GM18498 (cell line): ENCODE results near the gene NOTCH2.
A peak's percentile ranks its signal among the peaks of the same experiment; 100 is the strongest.

Experiments used
- ATAC-seq: cut with Tn5 transposase; IDR thresholded peaks from one replicate; pipeline ENCODE4 v1.9.1; 2021; ENCODE audit warnings: mild to moderate bottlenecking, moderate library complexity; ENCODE audit not compliant: unreplicated experiment

Gene NOTCH2

DNA sequence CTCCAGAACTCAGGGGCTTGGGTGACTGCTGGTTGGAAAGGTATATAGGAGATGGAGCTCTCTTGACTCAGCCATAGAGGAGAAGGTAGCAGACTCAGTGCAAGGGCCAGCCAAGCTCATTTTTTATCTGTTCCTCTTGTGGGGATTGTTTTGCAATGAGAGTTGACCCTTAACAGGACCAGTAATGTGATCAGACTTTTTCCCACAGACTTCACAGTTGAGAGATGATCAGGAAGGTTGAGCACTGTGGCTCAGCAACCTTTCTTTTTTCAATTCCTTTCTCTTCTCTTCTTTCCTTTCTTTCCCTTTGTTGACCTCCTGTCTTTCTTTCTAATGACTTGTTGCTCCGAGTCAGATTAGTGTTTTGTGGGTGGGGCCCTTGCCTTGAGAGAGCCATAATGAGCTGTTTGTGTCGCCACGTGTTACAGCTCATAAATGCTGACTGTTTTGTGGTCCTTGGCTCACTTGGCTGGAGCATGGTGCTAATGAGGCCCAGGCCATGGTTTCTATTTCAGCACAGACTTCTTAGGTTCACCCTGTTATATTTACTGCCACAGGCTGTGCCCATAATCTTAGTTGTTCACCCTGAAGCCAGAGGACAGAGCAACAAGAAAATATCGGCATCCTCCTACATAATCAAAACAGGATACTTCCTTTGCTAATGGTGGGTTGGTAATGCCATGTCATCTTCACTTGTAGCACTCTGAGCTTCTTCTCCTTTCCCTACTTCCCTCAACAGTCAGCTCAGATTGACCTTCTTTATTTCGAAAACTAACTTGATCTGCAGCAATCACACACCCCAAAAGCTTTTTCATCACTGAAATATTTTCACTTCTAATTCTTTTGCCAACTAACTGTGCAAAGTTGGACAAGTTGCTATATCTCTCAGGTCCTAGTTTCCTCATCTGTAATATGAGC lies 187.1 kb downstream of the NOTCH2 start:
- no peak for ATAC-seq

DNA sequence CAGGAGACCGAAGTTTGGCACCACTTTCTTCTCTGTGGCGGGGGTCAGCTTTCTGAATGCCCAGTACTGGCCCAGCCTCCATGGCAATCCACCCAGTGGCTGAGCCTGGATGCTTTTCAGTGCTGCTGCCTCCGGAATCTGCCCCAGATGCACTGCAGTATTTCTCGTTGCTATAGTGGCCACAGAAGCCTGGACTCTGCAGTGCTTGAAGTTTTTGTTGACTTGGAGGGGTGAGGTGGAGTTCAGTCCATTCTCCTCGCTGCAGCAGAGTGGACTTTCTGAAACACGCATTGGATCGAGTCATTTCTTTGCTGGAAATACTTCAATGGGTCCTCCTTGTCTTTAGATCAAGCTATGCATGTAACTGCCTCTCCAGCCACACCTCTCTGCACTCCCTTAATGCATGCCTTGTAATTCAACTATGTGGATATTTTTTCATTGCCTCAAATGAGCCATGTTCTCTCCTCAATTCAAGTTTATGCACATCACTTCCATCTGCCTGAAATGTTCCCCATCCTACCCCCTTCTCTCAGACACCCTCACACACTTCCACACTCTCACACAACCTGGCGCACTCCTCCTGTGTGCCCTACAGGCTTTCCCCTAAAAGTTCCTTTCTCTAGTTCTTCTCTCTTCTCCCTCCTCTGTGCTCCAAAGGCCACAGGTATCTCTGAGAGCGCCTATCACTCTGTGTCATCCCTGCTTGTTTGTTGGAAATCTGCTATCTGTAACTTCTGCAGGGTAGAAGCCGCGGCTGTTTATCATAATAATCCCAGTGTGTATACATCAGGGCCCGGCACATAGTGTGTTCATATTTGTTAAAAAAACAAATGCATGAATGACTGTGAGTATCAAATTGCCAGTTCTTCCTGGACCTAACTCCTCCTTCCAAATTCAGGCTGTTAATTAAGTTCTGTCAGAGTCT lies 189.7 kb downstream of the NOTCH2 start:
- ATAC-seq, result no peak

DNA sequence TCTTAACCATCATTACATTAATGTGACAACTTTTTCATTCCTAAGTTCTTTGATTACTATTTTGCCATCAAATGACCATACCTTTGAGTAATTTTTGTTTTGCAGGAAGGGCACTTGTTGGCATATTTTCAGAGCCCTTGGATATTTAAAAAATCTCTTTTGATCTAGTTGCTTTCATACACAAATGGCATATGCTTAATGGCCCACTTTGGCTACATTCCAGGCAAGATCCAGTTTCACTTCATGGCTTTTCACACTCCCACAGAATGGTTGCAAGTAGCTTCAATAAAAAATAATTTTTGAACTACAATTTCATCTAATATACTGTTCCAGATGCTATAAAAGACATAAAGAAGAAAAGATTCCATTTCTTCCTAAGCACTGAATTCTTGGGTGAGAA lies 191.3 kb downstream of the NOTCH2 start:
- no peak for ATAC-seq

DNA sequence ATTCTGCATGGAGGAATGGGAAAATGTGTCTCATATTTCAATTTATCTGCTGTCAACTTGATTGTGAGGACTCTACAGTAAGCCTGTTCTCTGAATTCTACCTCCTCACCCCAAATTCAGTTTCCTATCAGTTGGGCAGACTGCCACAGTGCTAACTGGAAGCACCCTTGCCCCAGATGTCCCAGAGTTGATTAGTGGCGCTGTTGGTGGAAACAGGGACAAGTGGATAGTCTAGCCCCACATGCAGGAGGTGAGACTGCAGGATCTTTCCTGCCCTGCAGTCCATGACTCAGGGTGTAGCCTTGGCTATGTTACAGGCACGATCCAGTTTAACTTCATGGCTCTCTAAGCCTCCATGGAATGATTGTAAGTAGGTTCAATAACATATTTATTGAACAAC lies 195.3 kb downstream of the NOTCH2 start:
- no peak for ATAC-seq

DNA sequence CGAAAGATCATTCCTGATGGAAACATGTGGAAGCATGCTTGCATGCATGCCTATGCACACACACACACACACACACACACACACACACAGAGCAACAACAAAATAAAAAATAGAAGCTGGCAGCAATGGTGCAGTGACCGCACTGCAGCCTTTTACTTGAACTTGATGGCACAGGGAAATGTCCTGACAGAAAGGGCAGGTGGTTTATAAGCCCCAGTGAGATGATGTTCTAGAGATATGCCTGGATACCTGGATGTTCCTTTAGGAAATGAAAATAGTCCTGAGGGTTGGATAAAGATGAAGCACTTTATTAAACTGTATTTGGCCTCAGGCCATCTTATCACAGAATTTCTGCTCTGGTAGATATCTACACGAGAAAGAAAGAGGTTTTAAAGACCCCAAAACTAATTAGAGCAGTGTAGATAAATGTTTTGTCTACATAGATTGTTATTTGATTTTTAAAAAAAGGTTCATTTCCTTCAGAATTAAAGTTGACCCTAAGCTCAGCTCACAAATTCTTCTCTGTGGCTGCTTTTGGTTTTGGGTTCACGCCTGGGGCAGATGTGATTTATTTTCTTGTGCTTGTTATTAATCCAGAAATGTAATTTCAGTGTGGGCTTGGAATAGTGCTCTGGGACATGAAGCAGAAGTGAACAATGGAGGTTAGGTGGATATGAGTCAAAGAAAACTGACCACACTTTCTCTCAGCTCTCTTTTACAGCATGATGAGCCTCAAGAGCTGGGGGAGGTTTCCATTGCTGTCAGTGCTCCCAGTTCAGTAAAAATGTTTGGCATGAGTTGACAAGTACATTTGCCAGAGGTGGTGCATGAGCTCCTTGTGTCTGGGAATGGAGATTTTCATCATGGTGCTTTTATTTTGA lies 196.1 kb downstream of the NOTCH2 start:
- ATAC-seq, result no peak

DNA sequence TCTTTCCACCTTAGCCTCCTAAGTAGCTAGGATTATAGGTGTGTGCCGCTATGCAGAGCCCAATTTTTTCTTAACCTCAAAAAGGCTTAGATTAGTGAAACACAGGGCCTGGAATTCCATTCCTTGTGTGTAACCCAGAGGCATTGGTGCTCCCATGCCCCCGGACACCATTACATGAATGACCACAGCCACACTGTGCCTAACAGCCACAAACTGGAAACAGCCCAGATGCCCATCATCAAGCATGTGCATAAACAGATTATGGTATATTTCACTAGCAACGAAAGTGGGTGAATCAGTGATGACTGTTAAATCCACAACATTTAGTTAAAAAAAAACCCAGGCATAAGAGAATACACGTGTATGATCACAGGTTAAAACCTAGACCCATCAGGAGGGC lies 197.6 kb downstream of the NOTCH2 start:
- no peak for ATAC-seq

DNA sequence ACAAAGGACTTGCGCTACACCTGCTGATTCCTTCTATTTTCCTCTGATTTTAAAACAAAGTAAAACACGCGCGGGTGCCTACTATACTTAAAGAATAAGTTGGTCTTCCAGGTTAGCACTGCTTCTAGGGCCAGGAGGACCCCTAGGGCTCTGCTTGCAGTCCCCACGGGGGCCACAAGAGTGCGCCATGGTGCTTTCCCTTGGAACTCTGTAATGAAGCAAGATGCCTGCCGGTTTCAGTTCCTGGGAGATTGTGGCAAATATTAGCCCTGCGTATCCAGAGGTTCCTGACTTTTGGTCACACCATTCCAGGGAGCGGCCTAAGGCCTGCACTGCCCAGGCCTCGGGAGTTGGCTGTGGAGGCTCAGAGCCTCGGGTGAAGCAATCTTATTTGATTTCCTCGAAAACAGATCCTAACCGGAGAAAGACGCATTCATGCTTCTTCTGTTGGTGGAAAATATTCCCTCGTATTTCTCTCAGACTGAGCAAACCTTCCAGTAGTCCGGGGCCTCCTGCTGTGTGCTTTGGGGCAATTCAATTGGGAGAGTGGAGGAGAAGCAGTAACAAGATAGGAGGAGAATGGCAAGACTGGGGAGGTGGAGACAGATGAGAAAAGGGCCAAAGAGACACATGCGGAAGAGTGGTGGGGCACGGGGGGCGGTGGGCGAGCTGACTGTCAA lies 198.4 kb downstream of the NOTCH2 start:
- ATAC-seq, result peak; percentile 52

DNA sequence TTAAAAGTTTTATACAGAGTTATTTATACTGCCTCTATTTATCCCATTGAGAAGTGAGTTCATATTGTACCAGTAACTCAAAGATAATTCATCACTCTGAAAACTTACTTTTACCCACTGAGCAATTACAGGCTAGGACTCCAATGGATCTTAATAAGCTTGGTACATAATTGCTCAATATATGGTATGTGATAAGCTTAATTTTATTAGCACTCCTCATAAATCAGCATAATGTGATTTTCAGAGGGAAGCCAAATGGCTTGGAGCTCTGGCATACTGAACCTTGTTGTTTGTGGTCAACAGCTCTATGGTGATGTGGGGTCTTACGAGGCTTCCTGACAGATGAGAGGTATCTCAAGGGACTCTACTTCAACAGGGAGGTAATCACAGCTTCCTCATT lies 199.5 kb downstream of the NOTCH2 start:
- no peak for ATAC-seq

DNA sequence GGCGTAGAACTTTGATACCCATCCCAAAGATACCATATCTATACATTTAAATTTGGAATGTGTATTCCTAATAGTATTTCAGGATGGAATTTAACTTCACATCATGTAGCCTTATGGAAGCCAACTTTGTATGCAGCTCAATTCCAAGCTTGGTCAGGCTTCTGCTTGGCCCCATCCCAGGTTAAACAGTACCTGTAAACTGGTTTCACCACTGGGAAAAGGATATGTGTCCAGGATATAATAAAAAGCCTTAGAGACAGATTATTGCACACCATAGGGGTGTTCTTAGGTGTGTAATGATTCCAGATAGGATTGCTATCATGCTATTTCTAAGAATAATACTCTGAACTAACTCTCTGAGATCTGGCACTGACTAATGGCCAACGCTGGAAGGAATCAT lies 201.3 kb downstream of the NOTCH2 start:
- no peak for ATAC-seq

DNA sequence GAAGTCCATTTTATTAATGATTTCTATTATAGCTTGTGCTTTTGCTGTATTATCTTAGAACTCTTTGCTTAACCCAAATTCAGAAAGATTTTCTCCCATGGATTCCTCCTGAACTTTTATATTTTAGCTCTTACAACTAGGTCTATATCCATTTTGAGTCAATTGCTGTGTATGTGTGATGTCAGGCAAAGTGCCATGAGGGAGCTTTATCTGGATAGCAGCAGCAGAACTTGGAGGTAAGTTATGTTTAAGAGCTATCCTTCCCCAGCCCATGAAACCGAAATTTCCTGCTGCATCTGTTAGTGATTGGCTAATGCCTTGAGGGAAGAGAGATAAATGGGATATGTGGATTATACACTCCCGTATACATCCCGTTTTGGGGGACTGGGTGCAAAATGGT lies 203.0 kb downstream of the NOTCH2 start:
- no peak for ATAC-seq

DNA sequence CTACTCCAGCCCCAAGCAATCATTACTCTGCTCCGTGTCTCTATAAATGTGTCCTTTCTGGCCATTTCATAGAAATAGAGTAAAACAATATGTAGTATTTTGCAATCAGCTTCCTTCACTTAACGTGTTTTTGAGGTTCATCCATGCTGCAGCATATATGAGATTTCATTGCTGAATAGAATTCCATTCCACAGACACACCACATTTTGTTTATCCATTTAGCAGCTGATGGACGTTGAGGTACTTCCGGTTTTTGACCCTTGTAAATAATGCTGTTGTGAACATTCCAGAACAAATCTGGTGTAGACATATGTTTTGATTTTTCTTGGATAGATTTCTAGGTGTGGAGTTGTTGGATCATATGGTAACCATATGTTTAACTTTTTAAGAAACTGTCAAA lies 203.8 kb downstream of the NOTCH2 start:
- no peak for ATAC-seq

DNA sequence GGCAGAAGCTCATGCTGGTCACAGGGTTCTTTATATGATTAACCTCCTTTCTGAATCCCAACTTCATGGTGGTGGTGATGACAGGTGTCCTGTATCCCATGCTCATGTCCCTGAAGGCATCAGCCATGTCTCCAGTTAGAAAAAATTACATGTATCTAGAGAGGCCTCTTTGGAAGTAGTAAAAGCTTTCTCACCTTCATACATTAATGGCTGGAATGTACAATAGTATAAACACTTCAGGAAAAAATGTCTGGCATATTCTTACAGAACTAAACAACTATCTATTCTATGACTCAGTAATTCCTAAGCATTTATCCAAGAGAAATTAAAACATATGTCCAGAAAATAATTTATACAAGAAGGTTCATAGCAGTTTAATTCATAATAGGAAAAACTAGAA lies 207.2 kb downstream of the NOTCH2 start:
- no peak for ATAC-seq
